Mucosa of descending colon (tissue), 3 donors: ENCODE measurements around the gene SUPT20HL1. TPM values are rescaled to one million over a fixed set of nuclear protein-coding genes. Genes with fewer than 3 reads are reported as not detected.

Experiments
- ATAC-seq: fragments of 200-7000 bp; cut with Tn5 transposase; one replicate; pipeline ENCODE4 v1.9.1; 2020; ENCODE audit warnings: mild to moderate bottlenecking, moderate library complexity
- DNase-seq, 3 donors: peaks; one replicate each; pipeline ENCODE4 v3.0.0-alpha.2; 2020
- H3K36me3 ChIP-seq: fragments of 200-600 bp; one replicate; pipeline ENCODE4 v1.8.0; 2021; ENCODE audit warnings: low read depth, mild to moderate bottlenecking
- H3K4me1 ChIP-seq: fragments of 200-600 bp; one replicate; pipeline ENCODE4 v1.8.0; 2021; ENCODE audit warnings: low read depth, mild to moderate bottlenecking
- H3K4me3 ChIP-seq: fragments of 200-600 bp; one replicate; pipeline ENCODE4 v1.8.0; 2021; ENCODE audit warnings: mild to moderate bottlenecking
- H3K9me3 ChIP-seq: fragments of 200-600 bp; one replicate; pipeline ENCODE4 v1.8.0; 2021; ENCODE audit warnings: mild to moderate bottlenecking
- intact Hi-C, 2 donors: fragments of 100-400 bp; cut with DNase I in 1 of 2; cut with micrococcal nuclease in 1 of 2; formaldehyde crosslinking; loops; one replicate each; pipeline versions ENCODE4 v1.11.0 to v1.11.1; 2022; cut with DNase I, micrococcal nuclease
- total RNA-seq, 3 donors: library from RNA; stranded (reverse); fragmentation: NEBNext Ultra II Directional in 2 of 3; extraction: Animal tissue kit (Norgen Biotek cat#: 25700) in 2 of 3; gene quantifications; one replicate each; pipeline versions ENCODE4 v1.2.1 to v1.2.4, GENCODE V29; 2021 to 2023
- TF ChIP-seq, protein P1 (sequence below): fragments of 200-600 bp; IDR thresholded peaks from one replicate; pipeline ENCODE4 v1.8.0; 2022; ENCODE audit warnings: antibody characterized with exemption, mild to moderate bottlenecking
- donor health status: DM: no; HTN: no; CAD: no; lungs with moderate emphysema.
- donor health status: DM: no; HTN: no; CAD: no.
- donor health status: DM: no; HTN: yes; CAD: no.

Gene SUPT20HL1
- total RNA-seq, 3 donors from 2014 or later: 0.35 TPM; not detected in 2

DNA sequence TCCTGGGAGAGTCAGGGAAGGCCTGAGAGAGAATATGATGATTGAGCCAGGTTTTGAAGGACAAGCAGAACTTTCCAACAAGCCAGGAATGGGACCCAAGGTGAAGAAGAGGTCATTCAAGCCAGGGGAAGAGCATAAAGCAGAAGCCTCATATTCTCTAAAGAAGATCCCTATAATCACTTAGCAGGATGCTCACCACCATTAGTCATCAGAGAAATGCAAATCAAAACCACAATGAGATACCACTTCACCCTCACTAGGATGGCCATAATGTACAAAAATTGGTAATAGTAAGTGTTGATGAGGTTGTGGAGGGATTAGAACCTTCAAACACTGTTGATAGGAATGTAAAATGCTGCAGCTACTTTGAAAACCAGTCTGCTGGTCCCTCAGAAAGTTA lies 20.5 kb upstream of the SUPT20HL1 start:
- intact Hi-C loops: no loop called here
- Histone ChIP-seq H3K9me3 (no peaks in the 10 kb centered on the region), H3K4me3 (no peak overlapping the region)

DNA sequence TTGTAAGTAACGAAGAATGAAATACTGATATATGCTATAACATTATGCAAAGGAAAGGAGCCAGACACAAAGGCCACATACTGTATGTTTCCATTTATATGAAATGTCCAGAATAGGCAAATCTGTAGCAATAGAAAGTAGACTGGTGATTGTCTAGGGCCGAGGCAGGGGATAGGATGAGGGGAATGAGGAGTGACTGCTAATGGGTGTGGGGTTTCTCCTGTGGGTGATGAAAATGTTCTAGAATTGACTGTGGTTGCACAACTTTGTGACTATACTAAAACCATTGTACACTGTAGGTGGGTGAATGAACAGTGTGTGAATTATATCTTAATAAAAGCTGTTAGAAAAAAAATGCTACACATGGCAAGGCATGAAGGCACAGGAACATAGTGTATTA lies 19.9 kb upstream of the SUPT20HL1 start:
- Histone ChIP-seq H3K9me3 (no peaks in the 10 kb centered on the region), H3K4me1 (no peaks in the 10 kb centered on the region), H3K36me3 (no peaks in the 10 kb centered on the region), H3K4me3 (no peak overlapping the region)
- no peak for ATAC-seq
- no peak for DNase-seq
- TF ChIP-seq, protein P1, sequence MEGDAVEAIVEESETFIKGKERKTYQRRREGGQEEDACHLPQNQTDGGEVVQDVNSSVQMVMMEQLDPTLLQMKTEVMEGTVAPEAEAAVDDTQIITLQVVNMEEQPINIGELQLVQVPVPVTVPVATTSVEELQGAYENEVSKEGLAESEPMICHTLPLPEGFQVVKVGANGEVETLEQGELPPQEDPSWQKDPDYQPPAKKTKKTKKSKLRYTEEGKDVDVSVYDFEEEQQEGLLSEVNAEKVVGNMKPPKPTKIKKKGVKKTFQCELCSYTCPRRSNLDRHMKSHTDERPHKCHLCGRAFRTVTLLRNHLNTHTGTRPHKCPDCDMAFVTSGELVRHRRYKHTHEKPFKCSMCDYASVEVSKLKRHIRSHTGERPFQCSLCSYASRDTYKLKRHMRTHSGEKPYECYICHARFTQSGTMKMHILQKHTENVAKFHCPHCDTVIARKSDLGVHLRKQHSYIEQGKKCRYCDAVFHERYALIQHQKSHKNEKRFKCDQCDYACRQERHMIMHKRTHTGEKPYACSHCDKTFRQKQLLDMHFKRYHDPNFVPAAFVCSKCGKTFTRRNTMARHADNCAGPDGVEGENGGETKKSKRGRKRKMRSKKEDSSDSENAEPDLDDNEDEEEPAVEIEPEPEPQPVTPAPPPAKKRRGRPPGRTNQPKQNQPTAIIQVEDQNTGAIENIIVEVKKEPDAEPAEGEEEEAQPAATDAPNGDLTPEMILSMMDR: no peak
- intact Hi-C loops: no loop called here

More for the DNA sequence above, 20.5 kb upstream of the SUPT20HL1 start:
- Histone ChIP-seq H3K36me3 (no peaks in the 10 kb centered on the region), H3K4me1 (no peaks in the 10 kb centered on the region)
- ATAC-seq (no peak), DNase-seq (no peak)
- TF ChIP-seq, protein P1: no peak

DNA sequence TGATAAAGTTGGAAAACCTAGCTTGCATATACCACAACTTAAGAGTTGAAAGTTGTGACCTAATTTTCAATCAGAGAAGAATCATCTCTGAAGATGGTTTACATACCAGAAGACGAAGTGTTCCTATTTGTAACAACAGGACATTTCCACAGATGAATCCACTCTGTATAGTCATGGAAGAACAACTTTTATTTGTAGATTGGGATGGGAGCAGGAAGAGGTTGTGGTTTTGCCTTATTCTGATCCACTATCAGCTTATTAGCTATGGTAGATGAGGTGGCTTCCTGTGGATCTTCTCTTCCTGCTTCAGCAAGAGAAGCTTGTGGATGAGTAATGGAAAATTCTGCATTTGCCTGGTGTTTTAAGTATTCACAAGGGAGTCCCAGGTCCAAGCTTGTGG lies 18.6 kb upstream of the SUPT20HL1 start:
- TF ChIP-seq, protein P1: no peak
- ATAC-seq: no peak
- no peak overlapping the region for H3K4me3 ChIP-seq
- H3K4me1 ChIP-seq: no peaks in the 10 kb centered on the region
- no peaks in the 10 kb centered on the region for H3K9me3 ChIP-seq
- no peaks in the 10 kb centered on the region for H3K36me3 ChIP-seq
- DNase-seq: no peak
- intact Hi-C loops: no loop called here

DNA sequence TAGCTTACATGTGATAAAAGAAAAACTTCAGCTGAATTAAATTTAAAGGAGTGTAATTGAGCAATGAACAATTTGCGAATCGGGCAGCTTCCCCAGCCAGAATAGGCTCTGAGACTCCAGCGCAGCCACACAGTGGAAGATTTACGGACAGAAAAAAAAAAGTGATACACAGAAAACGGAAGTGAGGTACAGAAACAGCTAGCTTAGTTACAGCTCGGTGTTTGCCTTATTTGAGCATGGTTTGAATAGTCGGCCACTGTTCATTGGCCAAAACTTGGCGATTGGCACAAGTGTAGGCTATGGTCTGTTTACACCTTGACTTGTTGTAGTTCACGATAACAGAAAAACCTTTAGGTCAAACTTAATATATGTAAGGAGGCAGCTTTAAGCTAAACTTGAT lies 16.7 kb upstream of the SUPT20HL1 start:
- intact Hi-C loops: no loop called here
- no peaks in the 10 kb centered on the region for H3K9me3 ChIP-seq
- no peak overlapping the region for H3K4me3 ChIP-seq
- H3K36me3 ChIP-seq: no peaks in the 10 kb centered on the region
- no peaks in the 10 kb centered on the region for H3K4me1 ChIP-seq
- ATAC-seq (no peak), DNase-seq (no peak)
- TF ChIP-seq, protein P1: no peak

DNA sequence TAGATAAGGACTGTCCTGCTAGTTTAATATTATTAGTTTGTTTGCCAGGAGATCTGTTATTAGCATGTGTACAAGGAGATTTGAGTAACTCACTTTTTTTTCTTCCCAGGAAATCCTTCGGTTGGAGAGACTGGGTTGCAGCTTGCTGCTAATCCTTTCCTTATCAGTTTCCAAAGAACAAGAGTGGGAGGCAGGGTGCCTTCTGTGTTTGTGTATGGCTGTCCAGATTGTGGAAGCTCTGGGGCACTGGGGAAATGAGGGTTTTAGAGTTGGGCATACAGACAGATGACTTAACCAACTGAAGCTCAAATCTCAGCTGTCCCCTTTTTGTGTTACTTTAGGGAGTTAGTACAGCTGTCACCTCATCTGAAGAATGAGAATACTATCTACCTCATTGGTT lies 12.6 kb upstream of the SUPT20HL1 start:
- DNase-seq (no peak), ATAC-seq (no peak)
- Histone ChIP-seq H3K36me3 (no peaks in the 10 kb centered on the region), H3K9me3 (no peaks in the 10 kb centered on the region), H3K4me1 (no peaks in the 10 kb centered on the region), H3K4me3 (no peak overlapping the region)
- intact Hi-C loops: no loop called here
- TF ChIP-seq, protein P1: no peak

DNA sequence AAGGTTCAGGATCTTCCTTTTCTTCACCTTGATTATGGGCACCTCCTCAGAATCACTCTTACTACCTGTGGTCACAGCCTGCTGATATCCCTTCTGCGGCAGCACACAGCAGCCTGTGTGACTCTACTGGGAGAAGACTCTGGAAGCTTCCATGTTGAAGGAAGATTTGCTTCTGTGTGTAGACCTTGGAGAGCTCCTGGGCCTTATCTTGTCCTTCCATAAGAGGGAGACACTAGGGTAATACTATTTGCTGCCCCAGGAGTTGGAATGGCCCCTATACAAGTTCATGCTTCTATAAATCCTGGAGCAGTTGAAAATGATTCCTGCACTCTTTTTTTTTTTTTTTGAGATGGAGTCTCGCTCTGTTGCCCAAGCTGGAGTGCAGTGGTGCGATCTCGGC lies 10.2 kb upstream of the SUPT20HL1 start:
- intact Hi-C loops: no loop called here
- DNase-seq: no peak
- Histone ChIP-seq H3K36me3 (no peaks in the 10 kb centered on the region), H3K4me3 (no peak overlapping the region), H3K9me3 (no peaks in the 10 kb centered on the region), H3K4me1 (no peaks in the 10 kb centered on the region)
- TF ChIP-seq, protein P1: no peak
- no peak for ATAC-seq
